ENCODE measurements around the gene MAGEA11.

DNA sequence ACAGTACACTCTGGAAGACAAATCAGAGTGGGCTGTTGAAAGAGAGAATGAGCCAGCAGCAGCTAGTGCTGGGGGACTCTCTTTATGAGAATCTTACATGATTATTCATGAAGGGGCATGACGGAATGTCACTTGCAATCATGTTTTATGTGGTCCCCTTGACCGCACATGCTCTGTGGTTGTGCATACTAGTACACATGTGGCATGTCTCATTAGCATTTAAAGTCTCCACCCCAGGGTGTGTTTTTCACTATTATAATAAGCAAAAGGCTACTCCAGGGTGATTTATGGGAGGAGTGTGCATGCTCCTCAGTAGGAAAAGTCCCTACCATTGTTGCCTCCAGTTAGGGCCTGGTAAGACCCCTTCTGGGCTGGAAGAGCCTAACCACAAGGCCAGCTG, 30.7 kb upstream of the MAGEA11 start:
- TF ChIP-seq ZNF563 (CRISPR knock-in tag; IDR thresholded peaks at IDR 0.05) = no peak
- TF ChIP-seq PRDM10 (CRISPR knock-in tag; IDR thresholded peaks at IDR 0.05; ENCODE audit: low read depth) = no peak
- TF ChIP-seq, protein P1, sequence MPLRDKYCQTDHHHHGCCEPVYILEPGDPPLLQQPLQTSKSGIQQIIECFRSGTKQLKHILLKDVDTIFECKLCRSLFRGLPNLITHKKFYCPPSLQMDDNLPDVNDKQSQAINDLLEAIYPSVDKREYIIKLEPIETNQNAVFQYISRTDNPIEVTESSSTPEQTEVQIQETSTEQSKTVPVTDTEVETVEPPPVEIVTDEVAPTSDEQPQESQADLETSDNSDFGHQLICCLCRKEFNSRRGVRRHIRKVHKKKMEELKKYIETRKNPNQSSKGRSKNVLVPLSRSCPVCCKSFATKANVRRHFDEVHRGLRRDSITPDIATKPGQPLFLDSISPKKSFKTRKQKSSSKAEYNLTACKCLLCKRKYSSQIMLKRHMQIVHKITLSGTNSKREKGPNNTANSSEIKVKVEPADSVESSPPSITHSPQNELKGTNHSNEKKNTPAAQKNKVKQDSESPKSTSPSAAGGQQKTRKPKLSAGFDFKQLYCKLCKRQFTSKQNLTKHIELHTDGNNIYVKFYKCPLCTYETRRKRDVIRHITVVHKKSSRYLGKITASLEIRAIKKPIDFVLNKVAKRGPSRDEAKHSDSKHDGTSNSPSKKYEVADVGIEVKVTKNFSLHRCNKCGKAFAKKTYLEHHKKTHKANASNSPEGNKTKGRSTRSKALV (CRISPR knock-in tag; IDR thresholded peaks at IDR 0.05) = no peak

Measured in HepG2 (cell line).